Measurements from ENCODE around the gene EYA2.

GRCh38 chr20:46875059-46875458 lies 19.6 kb upstream of the EYA2 start:
- TF ChIP-seq CTCF (IDR thresholded peaks at IDR 0.05) (no peak), POLR2A (IDR thresholded peaks at IDR 0.05) (no peak), EP300 (IDR thresholded peaks at IDR 0.05) (no peak), POLR2AphosphoS5 (IDR thresholded peaks at IDR 0.05) (no peak)

All from sigmoid colon (tissue), 4 donors.